KMS-11 (cell line): ENCODE data around the gene SETDB2.

Source experiments
- H2AFZ ChIP-seq: fragments of 200-600 bp; sonication (generic); 2 replicates; pipeline ENCODE4 v1.6.1; 2016; ENCODE audit warnings: antibody characterized with exemption, mixed run types, low read depth
- H3K27ac ChIP-seq: fragments of 200-600 bp; sonication (generic); 2 replicates; pipeline ENCODE4 v1.6.1; 2016; ENCODE audit warnings: mild to moderate bottlenecking, mixed run types
- H3K27me3 ChIP-seq: fragments of 200-600 bp; sonication (generic); 2 replicates; pipeline ENCODE4 v1.6.1; 2017; ENCODE audit warnings: mild to moderate bottlenecking, low read depth, mixed run types, moderate library complexity; ENCODE audit not compliant: insufficient read depth
- H3K36me3 ChIP-seq: fragments of 200-600 bp; sonication (generic); 2 replicates; pipeline ENCODE4 v1.6.1; 2017; ENCODE audit warnings: mild to moderate bottlenecking, mixed run types; ENCODE audit not compliant: insufficient read depth
- H3K4me1 ChIP-seq: fragments of 200-600 bp; sonication (generic); 2 replicates; pipeline ENCODE4 v1.6.1; 2016; ENCODE audit warnings: mild to moderate bottlenecking, low read depth, mixed run types; ENCODE audit not compliant: poor library complexity, severe bottlenecking
- H3K4me2 ChIP-seq: fragments of 200-600 bp; sonication (generic); 2 replicates; pipeline ENCODE4 v1.7.0; 2016; ENCODE audit warnings: mild to moderate bottlenecking, mixed run types
- H3K4me3 ChIP-seq: fragments of 200-600 bp; sonication (generic); IDR thresholded peaks from 2 replicates; pipeline ENCODE4 v1.6.1; 2017; ENCODE audit warnings: low read depth, low read length, mixed read lengths; ENCODE audit not compliant: insufficient read depth
- H3K79me2 ChIP-seq: fragments of 200-600 bp; sonication (generic); 2 replicates; pipeline ENCODE4 v1.6.1; 2016; ENCODE audit warnings: low read depth, mixed run types; ENCODE audit not compliant: insufficient read depth
- H3K9ac ChIP-seq: fragments of 200-600 bp; sonication (generic); 2 replicates; pipeline ENCODE4 v1.6.1; 2016; ENCODE audit warnings: mild to moderate bottlenecking, mixed run types
- H4K20me1 ChIP-seq: fragments of 200-600 bp; sonication (generic); 2 replicates; pipeline ENCODE4 v1.6.1; 2016; ENCODE audit warnings: mild to moderate bottlenecking, mixed run types; ENCODE audit not compliant: insufficient read depth
- TF ChIP-seq, protein P1 (sequence below): fragments of 200-600 bp; sonication (generic); conservative IDR thresholded peaks from 2 replicates; pipeline ENCODE4 v1.6.1; 2017; ENCODE audit warnings: low read depth, mild to moderate bottlenecking, antibody characterized with exemption, low read length, moderate library complexity, mixed read lengths

Gene SETDB2

GRCh38 chr13:49400755-49401659 lies 43.1 kb upstream of the SETDB2 start:
- H3K27ac ChIP-seq: no peak overlapping the region
- no peaks in the 10 kb centered on the region for H3K4me1 ChIP-seq
- H2AFZ ChIP-seq: no peak overlapping the region
- no peaks in the 10 kb centered on the region for H3K27me3 ChIP-seq
- no peak overlapping the region for H3K4me3 ChIP-seq
- no peak overlapping the region for H3K4me2 ChIP-seq
- H3K79me2 ChIP-seq: no peaks in the 10 kb centered on the region
- H3K36me3 ChIP-seq: no peaks in the 10 kb centered on the region
- TF ChIP-seq, protein P1, sequence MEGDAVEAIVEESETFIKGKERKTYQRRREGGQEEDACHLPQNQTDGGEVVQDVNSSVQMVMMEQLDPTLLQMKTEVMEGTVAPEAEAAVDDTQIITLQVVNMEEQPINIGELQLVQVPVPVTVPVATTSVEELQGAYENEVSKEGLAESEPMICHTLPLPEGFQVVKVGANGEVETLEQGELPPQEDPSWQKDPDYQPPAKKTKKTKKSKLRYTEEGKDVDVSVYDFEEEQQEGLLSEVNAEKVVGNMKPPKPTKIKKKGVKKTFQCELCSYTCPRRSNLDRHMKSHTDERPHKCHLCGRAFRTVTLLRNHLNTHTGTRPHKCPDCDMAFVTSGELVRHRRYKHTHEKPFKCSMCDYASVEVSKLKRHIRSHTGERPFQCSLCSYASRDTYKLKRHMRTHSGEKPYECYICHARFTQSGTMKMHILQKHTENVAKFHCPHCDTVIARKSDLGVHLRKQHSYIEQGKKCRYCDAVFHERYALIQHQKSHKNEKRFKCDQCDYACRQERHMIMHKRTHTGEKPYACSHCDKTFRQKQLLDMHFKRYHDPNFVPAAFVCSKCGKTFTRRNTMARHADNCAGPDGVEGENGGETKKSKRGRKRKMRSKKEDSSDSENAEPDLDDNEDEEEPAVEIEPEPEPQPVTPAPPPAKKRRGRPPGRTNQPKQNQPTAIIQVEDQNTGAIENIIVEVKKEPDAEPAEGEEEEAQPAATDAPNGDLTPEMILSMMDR: no peak
- no peak overlapping the region for H3K9ac ChIP-seq
- no peaks in the 10 kb centered on the region for H4K20me1 ChIP-seq

DNA sequence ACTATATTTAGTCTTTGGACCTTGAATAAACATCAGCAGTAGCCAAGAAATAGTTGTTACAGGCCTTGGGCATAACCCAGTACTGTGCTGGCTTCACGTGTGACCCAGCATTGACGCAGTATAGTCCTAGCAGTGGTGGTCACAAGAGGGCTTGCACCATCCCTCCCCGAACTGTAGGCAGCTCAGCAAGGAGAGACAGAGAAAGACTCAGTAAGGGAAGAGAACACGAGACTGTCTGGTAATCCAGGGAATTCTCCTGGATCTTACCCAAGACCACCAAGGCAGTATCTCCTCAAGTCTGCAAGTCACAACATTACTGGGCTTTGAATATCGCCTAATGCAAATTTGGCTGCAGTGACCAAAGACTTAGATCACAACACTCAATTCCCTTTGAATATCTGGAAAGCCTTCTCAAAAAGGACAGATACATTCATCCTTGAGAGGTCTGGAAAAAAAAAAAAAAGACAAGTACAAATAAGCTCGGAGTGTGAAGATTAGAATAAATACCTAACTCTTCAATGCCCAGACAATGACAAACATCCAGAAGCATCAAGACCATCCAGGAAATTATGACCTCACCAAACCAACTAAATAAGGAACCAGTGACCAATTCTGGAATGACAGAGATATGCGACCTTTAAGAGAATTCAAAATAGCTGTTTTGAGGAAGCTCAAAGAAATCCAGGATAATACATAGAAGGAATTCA lies 39.9 kb upstream of the SETDB2 start:
- H3K4me1 ChIP-seq: no peaks in the 10 kb centered on the region
- H2AFZ ChIP-seq: no peak overlapping the region
- H3K27ac ChIP-seq: no peak overlapping the region
- H3K9ac ChIP-seq: no peak overlapping the region
- H4K20me1 ChIP-seq: no peaks in the 10 kb centered on the region
- no peaks in the 10 kb centered on the region for H3K36me3 ChIP-seq
- H3K27me3 ChIP-seq: no peaks in the 10 kb centered on the region
- TF ChIP-seq, protein P1: no peak
- H3K79me2 ChIP-seq: no peaks in the 10 kb centered on the region
- no peak overlapping the region for H3K4me2 ChIP-seq
- no peak overlapping the region for H3K4me3 ChIP-seq

- Histone ChIP-seq H2AFZ (no peak overlapping the region), H3K27me3 (no peaks in the 10 kb centered on the region), H3K27ac (no peak overlapping the region), H3K4me3 (no peak overlapping the region), H3K36me3 (no peaks in the 10 kb centered on the region), H3K9ac (no peak overlapping the region), H3K79me2 (no peaks in the 10 kb centered on the region), H4K20me1 (no peaks in the 10 kb centered on the region), H3K4me2 (no peak overlapping the region), H3K4me1 (no peaks in the 10 kb centered on the region)
- TF ChIP-seq, protein P1: no peak
These were observed 39.4 kb upstream of the SETDB2 start for GRCh38 chr13:49404703-49405020.

GRCh38 chr13:49407068-49407467 lies 37.0 kb upstream of the SETDB2 start:
- Histone ChIP-seq H3K9ac (no peak overlapping the region), H3K79me2 (no peaks in the 10 kb centered on the region), H2AFZ (no peak overlapping the region), H3K4me3 (no peak overlapping the region), H3K4me1 (peaks cover 5% of the 10 kb centered on the region), H3K27me3 (no peaks in the 10 kb centered on the region), H3K36me3 (no peaks in the 10 kb centered on the region), H4K20me1 (no peaks in the 10 kb centered on the region), H3K4me2 (no peak overlapping the region), H3K27ac (no peak overlapping the region)
- TF ChIP-seq, protein P1: no peak
